PFSK-1 (cell line): ENCODE data around the gene RGS18.

Source experiments
- FOXP2 ChIP-seq: optimal IDR thresholded peaks from 2 replicates; pipeline ENCODE3; 2011; ENCODE audit warnings: borderline replicate concordance, control low read depth, inconsistent platforms; ENCODE audit not compliant: insufficient read depth; ENCODE audit errors: extremely low read length, extremely low read depth
- POLR2AphosphoS5 ChIP-seq: IDR thresholded peaks from 2 replicates; pipeline ENCODE4 v1.6.1; 2012; ENCODE audit warnings: low read depth, mild to moderate bottlenecking, control low read depth, low read length, moderate library complexity
- REST ChIP-seq, 2 experiments: IDR thresholded peaks; 2 replicates each; pipeline versions ENCODE4 v1.6.1 to v1.8.0; 2011 to 2012; ENCODE audit warnings: low read depth in 2 of 2, low read length in 2 of 2, control low read depth in 1 of 2, inconsistent platforms in 1 of 2, mild to moderate bottlenecking in 1 of 2, moderate library complexity in 1 of 2; ENCODE audit not compliant: insufficient read depth in 1 of 2
- SIN3A ChIP-seq: IDR thresholded peaks from 2 replicates; pipeline ENCODE4 v1.6.1; 2012; ENCODE audit warnings: mild to moderate bottlenecking, low read length, moderate library complexity, borderline replicate concordance; ENCODE audit not compliant: insufficient read depth
- TAF1 ChIP-seq: IDR thresholded peaks from 2 replicates; pipeline ENCODE4 v1.6.1; 2012; ENCODE audit warnings: low read length, control low read depth, borderline replicate concordance; ENCODE audit not compliant: insufficient read depth

The RGS18 gene

GRCh38 chr1:192130175-192130574 is 28.1 kb upstream of the RGS18 start:
- no peak for TF ChIP-seq REST (IDR thresholded peaks at IDR 0.05; ENCODE audit: insufficient read depth in 1 of 2, low read depth in 2 of 2, low read length in 2 of 2)
- no peak for TF ChIP-seq FOXP2
- TF ChIP-seq TAF1: no peak
- TF ChIP-seq POLR2AphosphoS5: no peak
- TF ChIP-seq SIN3A: no peak

- no peak for TF ChIP-seq POLR2AphosphoS5
- no peak for TF ChIP-seq TAF1
- no peak for TF ChIP-seq SIN3A
- TF ChIP-seq REST (IDR thresholded peaks at IDR 0.05; ENCODE audit: insufficient read depth in 1 of 2, low read depth in 2 of 2, low read length in 2 of 2): no peak
- TF ChIP-seq FOXP2: no peak
Observed at GRCh38 chr1:192131914-192132313, 26.3 kb upstream of the RGS18 start.

- TF ChIP-seq REST (IDR thresholded peaks at IDR 0.05; ENCODE audit: insufficient read depth in 1 of 2, low read depth in 2 of 2, low read length in 2 of 2) (no peak), FOXP2 (no peak), TAF1 (no peak), POLR2AphosphoS5 (no peak), SIN3A (no peak)
Observed at GRCh38 chr1:192133350-192133926, 24.8 kb upstream of the RGS18 start.

GRCh38 chr1:192140382-192140781 is 17.9 kb upstream of the RGS18 start:
- TF ChIP-seq POLR2AphosphoS5 (no peak), REST (IDR thresholded peaks at IDR 0.05; ENCODE audit: insufficient read depth in 1 of 2, low read depth in 2 of 2, low read length in 2 of 2) (no peak), SIN3A (no peak), FOXP2 (no peak), TAF1 (no peak)
